Measurements from ENCODE around the gene RALGDS. TPM values are rescaled to one million over a fixed set of nuclear protein-coding genes. Genes with fewer than 3 reads are reported as not detected.

The RALGDS gene
- total RNA-seq, 1 donor from 2014 or later, result 26.1 TPM

DNA sequence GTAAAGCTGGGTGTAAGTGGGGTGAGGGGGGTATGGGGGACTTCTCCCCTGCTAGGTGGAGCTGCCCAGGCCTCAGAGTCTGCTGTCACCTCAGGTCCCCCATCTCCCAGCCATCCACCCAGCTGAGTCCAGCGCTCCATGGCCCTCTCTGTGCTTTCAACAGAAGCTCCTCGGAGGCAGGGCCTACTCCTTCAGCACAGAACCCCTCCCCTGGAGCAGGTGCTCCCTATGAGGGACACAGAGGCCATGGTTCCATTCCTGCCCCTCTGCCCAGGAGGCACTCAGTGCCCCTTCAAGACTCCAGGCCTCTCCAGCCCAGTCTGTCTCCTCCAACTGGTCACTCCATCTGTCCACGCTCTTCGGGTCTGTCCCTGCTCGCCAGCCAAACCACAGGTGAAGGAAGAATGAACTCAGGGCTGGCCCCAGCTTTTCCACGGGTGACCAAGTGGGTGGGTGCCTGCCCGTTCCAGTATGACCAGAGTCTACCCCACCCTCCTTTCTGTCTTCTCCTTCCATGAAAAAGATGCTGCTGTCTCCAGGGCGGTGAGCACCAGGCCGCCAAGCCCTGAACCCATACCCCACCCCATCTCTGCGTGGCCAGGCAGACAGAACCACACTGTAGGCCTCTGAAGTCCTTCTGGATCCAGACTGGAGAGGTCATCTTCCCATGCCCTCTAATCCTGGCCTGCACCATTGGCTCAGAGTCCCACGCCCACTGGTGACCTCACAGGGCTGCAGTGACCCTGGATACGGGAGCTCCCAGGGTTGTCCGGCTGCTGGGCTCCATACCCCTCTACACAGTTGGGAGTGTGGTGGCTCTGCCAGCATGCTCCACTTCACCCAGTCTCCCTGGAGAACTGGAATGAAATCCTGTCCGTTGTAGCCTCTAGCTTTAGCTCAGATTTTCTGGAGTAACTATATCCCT, 30.8 kb upstream of the RALGDS start:
- H3K27me3 ChIP-seq (ENCODE audit: control insufficient read depth in 3 of 3, insufficient read depth in 3 of 3, low read length in 3 of 3), result no peaks in the 10 kb centered on the region
- H3K36me3 ChIP-seq (ENCODE audit: control insufficient read depth in 3 of 3, insufficient read depth in 3 of 3, low read length in 3 of 3), result no peaks in the 10 kb centered on the region
- H3K27ac ChIP-seq (ENCODE audit: low read depth, low read length), result no peak overlapping the region
- no peak overlapping the region for H3K9ac ChIP-seq (ENCODE audit: low read depth in 1 of 3, low read length in 3 of 3)
- no peaks in the 10 kb centered on the region for H3K9me3 ChIP-seq (ENCODE audit: control insufficient read depth in 3 of 3, low read length in 3 of 3)
- H3K4me1 ChIP-seq (ENCODE audit: control insufficient read depth in 3 of 3, insufficient read depth in 3 of 3, low read length in 3 of 3), result peaks cover 19 to 23% (median 22%) of the 10 kb centered on the region in 3 donors
- H3K4me3 ChIP-seq (ENCODE audit: low read length in 3 of 3), result no peak overlapping the region

DNA sequence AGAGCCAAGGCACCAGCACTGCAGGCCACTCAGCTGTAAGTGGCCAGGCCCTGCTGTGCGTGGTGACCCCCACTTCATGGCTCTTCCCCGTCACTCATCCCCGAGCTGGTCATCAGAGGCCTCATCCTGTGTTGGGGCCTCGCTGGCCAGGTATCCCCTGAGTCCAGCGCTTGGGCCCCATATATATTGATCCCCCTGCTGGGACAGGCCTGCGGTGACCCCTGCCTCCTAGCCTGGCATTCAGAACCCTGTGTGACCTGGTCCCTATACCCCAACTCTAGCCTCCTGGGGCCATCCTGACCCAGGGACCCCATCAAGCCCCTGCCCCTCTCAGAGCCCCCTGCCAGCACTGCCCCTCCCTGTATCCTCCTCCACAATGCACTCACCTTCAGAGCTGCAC, 30.0 kb upstream of the RALGDS start:
- Histone ChIP-seq H3K9me3 (ENCODE audit: control insufficient read depth in 3 of 3, low read length in 3 of 3) (no peaks in the 10 kb centered on the region), H3K36me3 (ENCODE audit: control insufficient read depth in 3 of 3, insufficient read depth in 3 of 3, low read length in 3 of 3) (no peaks in the 10 kb centered on the region), H3K9ac (ENCODE audit: low read depth in 1 of 3, low read length in 3 of 3) (no peak overlapping the region), H3K4me1 (ENCODE audit: control insufficient read depth in 3 of 3, insufficient read depth in 3 of 3, low read length in 3 of 3) (peaks cover 19 to 23% (median 22%) of the 10 kb centered on the region in 3 donors), H3K27me3 (ENCODE audit: control insufficient read depth in 3 of 3, insufficient read depth in 3 of 3, low read length in 3 of 3) (no peaks in the 10 kb centered on the region), H3K4me3 (ENCODE audit: low read length in 3 of 3) (no peak overlapping the region), H3K27ac (ENCODE audit: low read depth, low read length) (no peak overlapping the region)

DNA sequence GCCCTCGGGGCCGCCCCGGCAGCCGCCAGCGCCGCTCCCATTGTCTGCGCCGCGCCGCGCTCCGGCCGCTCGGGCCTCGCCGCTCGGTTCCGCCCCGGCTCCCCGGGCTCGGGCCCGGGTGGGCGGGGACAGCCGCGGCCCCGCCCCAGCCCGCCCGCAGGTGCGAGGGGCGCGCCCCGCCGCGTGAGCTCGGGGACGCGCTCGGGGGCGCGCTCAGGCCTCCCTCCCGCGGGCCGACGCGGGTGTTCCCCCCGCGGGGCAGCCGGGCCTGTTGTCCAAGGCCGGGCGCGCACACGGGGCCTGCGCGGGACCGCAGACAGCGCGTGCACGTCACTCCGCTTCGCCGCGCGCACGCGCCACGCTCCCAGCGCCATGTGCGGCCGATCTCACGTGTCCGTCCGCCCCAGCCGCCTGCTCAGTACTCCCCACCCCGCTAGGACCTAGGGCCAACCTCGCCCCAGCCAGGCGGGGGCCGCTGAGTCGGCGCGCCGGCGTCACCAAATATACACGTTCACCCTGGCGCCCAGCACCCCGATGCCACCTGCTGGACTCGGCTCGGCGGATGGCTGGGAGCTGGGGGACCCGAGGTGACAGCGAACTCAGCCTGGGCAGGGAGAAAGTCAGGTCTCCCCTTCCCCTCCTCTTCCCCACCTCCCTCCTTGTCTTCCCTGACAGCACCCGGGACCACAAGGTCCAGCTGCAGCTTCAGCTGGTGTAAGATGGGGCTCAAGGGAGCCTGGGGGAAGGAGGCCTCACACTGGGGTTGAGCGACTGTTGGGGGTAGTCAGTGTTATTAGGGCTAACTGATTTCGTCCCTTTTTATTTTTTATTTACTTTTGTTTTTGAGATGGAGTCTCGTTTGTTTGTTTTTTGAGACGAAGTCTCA, 28.3 kb upstream of the RALGDS start:
- Histone ChIP-seq H3K27me3 (ENCODE audit: control insufficient read depth in 3 of 3, insufficient read depth in 3 of 3, low read length in 3 of 3) (no peaks in the 10 kb centered on the region), H3K36me3 (ENCODE audit: control insufficient read depth in 3 of 3, insufficient read depth in 3 of 3, low read length in 3 of 3) (no peaks in the 10 kb centered on the region), H3K4me1 (ENCODE audit: control insufficient read depth in 3 of 3, insufficient read depth in 3 of 3, low read length in 3 of 3) (peaks cover 26 to 31% (median 29%) of the 10 kb centered on the region in 3 donors), H3K4me3 (ENCODE audit: low read length in 3 of 3) (peak overlapping the region; percentile 66 to 95 (median 76)), H3K9ac (ENCODE audit: low read depth in 1 of 3, low read length in 3 of 3) (peak overlapping the region; percentile 74 to 91 (median 81)), H3K9me3 (ENCODE audit: control insufficient read depth in 3 of 3, low read length in 3 of 3) (no peaks in the 10 kb centered on the region), H3K27ac (ENCODE audit: low read depth, low read length) (peak overlapping the region; percentile 88)

DNA sequence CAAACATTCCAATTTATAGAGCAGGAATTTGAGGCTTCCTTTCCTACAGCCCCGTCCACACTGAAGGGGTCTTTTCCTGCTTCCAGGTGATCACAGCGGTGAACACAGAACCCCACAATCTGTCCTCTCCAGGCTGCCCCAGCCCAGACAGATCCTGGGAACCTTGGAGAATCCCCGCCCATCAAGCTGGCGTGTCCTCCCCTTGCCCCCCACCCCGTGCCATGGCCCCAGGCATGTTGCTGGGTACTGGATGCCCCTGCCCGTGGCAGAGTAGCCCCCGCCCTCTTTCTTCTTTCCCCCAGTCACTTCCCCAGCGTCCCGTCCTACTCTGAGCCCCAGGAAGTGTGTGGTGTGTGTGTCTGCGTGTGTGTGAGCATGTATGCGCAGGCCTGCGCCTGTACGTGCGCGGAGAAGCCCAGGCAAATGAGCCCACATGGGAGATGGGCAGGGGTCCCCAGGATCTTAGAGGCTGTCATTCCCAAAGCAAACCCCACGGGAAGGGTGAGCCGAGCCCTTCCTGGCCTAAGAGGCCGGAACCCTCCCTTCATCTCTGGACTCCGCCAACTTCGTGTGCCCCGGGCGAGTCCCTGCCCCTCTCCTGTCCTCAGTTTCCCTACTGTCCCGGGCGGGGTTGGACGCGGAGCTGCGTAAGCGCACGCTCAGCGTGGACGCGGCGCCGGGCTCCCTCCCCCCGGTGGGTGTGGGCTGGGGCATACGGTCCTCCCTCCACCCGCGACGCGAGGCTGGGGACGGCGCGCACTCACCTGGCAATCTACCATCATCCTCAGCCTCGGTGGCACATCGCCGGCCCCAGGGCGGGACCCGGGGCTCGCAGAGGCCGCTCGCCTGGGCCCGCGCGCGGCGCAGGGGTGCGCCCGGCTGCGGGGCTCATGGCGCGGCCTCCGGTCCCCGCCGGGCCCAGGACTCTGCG, 27.4 kb upstream of the RALGDS start:
- H3K9ac ChIP-seq (ENCODE audit: low read depth in 1 of 3, low read length in 3 of 3), result peak overlapping the region; percentile 80 to 91 (median 87)
- peak overlapping the region; percentile 72 to 95 (median 87) for H3K4me3 ChIP-seq (ENCODE audit: low read length in 3 of 3)
- H3K4me1 ChIP-seq (ENCODE audit: control insufficient read depth in 3 of 3, insufficient read depth in 3 of 3, low read length in 3 of 3), result peaks cover 33 to 38% (median 35%) of the 10 kb centered on the region in 3 donors

DNA sequence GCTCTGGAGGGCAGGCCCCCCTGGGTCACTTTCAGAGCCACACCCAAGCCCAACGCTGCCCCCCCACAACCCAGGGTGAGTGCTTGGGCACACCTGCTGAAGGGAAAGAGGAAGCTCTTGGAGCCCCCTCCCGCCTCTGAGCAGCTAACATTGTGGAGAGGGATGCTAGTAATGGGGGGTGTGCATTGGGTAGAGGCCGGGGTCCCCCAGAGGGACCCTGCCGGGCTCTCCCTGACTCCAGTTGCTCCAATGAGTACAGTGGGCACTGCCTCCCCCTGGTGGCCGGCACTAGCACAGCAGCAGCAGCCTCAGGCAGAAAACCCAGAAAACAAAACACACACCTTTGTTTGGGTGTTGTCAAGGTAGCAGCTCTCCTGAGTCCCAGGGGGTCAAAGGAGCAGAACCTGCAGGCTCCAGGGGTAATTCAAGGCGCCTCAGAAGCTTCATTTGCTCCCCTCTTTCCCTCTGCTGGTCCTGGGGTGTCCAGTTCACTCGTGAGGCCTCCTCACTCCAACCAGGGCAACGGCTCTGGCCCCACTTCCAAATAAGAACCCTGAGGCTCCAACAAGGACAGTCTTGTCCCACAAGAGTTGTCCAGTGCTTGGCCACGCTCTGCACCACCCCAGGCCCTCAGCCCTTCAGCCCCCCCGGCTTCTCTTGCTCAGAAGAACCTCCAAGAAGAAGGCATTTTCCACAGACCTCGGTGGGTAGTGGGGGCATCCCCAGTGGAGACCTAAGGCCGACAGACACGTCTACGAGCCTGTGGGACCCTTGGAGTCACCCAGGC, 26.6 kb upstream of the RALGDS start:
- no peaks in the 10 kb centered on the region for H3K36me3 ChIP-seq (ENCODE audit: control insufficient read depth in 3 of 3, insufficient read depth in 3 of 3, low read length in 3 of 3)
- peak overlapping the region; percentile 72 to 95 (median 87) for H3K4me3 ChIP-seq (ENCODE audit: low read length in 3 of 3)
- peaks cover 37 to 46% (median 41%) of the 10 kb centered on the region in 3 donors for H3K4me1 ChIP-seq (ENCODE audit: control insufficient read depth in 3 of 3, insufficient read depth in 3 of 3, low read length in 3 of 3)
- peak overlapping the region; percentile 67 for H3K27ac ChIP-seq (ENCODE audit: low read depth, low read length)
- no peaks in the 10 kb centered on the region for H3K27me3 ChIP-seq (ENCODE audit: control insufficient read depth in 3 of 3, insufficient read depth in 3 of 3, low read length in 3 of 3)
- H3K9ac ChIP-seq (ENCODE audit: low read depth in 1 of 3, low read length in 3 of 3), result peak overlapping the region; percentile 61 to 91 (median 87)
- no peaks in the 10 kb centered on the region for H3K9me3 ChIP-seq (ENCODE audit: control insufficient read depth in 3 of 3, low read length in 3 of 3)

More for the DNA sequence above, 27.4 kb upstream of the RALGDS start:
- H3K27me3 ChIP-seq (ENCODE audit: control insufficient read depth in 3 of 3, insufficient read depth in 3 of 3, low read length in 3 of 3), result no peaks in the 10 kb centered on the region
- no peaks in the 10 kb centered on the region for H3K9me3 ChIP-seq (ENCODE audit: control insufficient read depth in 3 of 3, low read length in 3 of 3)
- no peaks in the 10 kb centered on the region for H3K36me3 ChIP-seq (ENCODE audit: control insufficient read depth in 3 of 3, insufficient read depth in 3 of 3, low read length in 3 of 3)
- H3K27ac ChIP-seq (ENCODE audit: low read depth, low read length), result peak overlapping the region; percentile 67

DNA sequence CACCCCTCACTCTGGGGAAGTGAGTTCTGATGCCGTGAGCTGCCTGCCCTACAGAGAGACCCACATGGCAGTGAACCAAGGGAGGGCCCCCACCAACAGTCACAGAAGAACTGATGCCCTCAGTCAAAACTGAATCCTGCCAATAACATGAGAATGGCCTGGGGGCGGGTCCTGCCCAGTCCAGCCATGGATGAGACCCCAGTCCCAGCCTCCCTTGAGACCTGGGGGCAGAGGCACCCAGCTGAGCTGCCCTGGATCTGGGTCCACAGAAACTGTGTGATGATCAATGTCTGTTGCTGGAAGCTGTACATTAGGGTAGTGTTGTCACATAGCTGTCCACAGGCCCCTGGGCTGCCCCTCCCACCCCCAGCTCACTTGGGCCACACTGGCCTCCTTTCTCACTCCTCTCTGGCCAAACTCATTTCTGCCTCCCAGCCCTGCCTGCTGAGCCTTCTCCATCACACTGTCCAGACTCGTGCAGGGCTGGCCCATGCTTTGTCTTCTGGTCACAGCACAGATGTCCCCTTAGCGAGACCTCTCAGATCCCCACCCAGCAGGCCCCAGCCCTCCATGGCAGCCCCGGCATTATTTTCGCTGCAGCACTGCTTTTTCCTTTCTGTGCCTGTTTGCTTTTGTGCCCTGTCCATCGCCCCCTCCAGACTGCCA, 25.8 kb upstream of the RALGDS start:
- Histone ChIP-seq H3K4me1 (ENCODE audit: control insufficient read depth in 3 of 3, insufficient read depth in 3 of 3, low read length in 3 of 3) (peaks cover 40 to 51% (median 41%) of the 10 kb centered on the region in 3 donors), H3K27ac (ENCODE audit: low read depth, low read length) (no peak overlapping the region), H3K9ac (ENCODE audit: low read depth in 1 of 3, low read length in 3 of 3) (peak overlapping the region in 2 of 3 donors; percentile 45 to 57)

DNA sequence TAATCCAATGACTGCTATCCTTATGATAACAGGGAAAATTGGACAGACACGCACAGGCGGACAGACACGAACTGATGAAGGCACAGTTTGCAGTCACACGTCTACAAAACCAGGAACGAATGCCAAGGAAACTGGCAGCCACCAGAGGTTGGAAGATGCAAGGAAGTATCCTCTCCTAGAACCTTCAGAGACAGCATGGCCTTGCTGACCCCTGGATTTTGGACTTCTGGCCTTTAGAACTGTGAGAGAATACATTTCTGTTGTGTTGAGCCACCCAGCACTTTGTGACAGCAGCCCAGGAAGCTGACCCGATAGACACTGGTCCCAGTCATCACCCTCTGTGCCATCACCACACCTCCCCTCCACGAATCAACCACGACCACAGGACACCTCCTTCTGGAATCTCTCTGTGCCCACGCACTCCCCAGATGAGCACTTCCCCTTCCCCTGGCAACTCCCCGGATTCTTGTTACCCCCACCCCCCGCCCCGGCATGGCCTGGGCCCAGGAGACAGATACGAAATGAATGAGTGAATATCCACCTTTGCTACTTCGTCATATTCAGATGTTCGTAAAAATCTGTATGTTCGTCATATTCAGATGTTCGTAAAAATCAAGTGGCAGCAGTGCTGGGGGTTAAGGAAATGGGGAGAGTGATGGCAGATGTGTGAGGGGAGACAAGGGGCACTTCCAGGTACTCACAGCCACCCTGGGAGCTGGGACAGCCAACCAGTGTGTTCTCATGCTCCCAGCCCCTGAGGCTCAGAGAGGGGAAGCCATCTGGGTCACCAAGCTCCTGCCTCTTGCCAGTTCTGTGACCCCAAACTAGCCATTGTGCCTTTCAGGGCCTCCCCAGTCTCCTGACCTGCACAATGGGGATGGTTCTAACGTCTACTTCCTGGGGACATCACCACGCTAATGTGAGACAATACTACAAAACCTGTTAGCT, 24.1 kb upstream of the RALGDS start:
- no peaks in the 10 kb centered on the region for H3K36me3 ChIP-seq (ENCODE audit: control insufficient read depth in 3 of 3, insufficient read depth in 3 of 3, low read length in 3 of 3)
- H3K27me3 ChIP-seq (ENCODE audit: control insufficient read depth in 3 of 3, insufficient read depth in 3 of 3, low read length in 3 of 3), result no peaks in the 10 kb centered on the region
- H3K27ac ChIP-seq (ENCODE audit: low read depth, low read length), result peak overlapping the region; percentile 70
- peak overlapping the region; percentile 65 to 86 (median 72) for H3K9ac ChIP-seq (ENCODE audit: low read depth in 1 of 3, low read length in 3 of 3)
- peak overlapping the region; percentile 23 to 78 (median 67) for H3K4me3 ChIP-seq (ENCODE audit: low read length in 3 of 3)
- H3K4me1 ChIP-seq (ENCODE audit: control insufficient read depth in 3 of 3, insufficient read depth in 3 of 3, low read length in 3 of 3), result peaks cover 43 to 59% (median 44%) of the 10 kb centered on the region in 3 donors
- H3K9me3 ChIP-seq (ENCODE audit: control insufficient read depth in 3 of 3, low read length in 3 of 3), result no peaks in the 10 kb centered on the region

More for the DNA sequence above, 25.8 kb upstream of the RALGDS start:
- no peaks in the 10 kb centered on the region for H3K36me3 ChIP-seq (ENCODE audit: control insufficient read depth in 3 of 3, insufficient read depth in 3 of 3, low read length in 3 of 3)
- peak overlapping the region in 1 of 3 donors; percentile 95 for H3K4me3 ChIP-seq (ENCODE audit: low read length in 3 of 3)
- H3K9me3 ChIP-seq (ENCODE audit: control insufficient read depth in 3 of 3, low read length in 3 of 3), result no peaks in the 10 kb centered on the region
- H3K27me3 ChIP-seq (ENCODE audit: control insufficient read depth in 3 of 3, insufficient read depth in 3 of 3, low read length in 3 of 3), result no peaks in the 10 kb centered on the region
